ENCODE data around the gene KCNH6.
A peak's percentile ranks its signal among the peaks of the same experiment; 100 is the strongest.

KCNH6 gene

DNA sequence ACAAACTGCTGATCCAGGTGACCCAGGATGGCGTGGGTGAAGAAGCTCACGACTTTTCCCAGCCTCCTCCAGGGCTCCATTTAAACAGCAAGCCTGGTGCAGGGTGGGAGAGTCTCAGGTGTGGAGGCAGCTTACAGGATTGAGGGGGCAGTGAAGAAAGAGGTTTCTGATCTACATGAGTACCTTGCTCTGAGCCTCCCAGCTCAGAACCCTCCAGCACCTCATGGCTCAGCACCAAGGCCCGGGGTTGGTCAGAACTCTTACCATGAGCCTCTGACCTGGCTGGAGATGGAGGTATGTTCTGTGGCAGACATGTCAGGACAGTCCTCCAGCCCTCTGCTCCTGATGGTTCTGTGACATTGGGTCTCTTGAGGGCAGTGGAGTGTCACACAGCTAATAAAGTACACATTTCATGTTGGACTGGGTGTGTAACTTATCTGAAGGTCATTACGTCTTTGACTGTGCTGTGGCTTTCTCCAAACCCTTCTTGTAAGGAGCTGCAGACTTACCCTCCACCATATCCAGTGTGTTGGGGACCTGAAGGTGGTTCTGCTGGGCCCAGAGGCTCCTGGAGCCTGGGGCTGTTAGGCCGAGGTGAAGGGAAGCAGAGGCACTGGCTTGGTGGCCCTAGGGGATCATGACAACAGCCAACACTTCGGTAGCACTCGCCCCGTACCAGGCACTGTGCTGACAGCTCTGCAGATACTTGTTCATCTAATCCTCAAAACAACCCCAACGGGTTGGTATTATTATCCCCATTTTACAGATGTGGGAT lies 23.3 kb downstream of the KCNH6 start:
- H3K9me3 Mint-ChIP-seq: no peaks in the 10 kb centered on the region
- H3K4me1 Mint-ChIP-seq: peaks cover 2% of the 10 kb centered on the region
- TF ChIP-seq, protein P1, sequence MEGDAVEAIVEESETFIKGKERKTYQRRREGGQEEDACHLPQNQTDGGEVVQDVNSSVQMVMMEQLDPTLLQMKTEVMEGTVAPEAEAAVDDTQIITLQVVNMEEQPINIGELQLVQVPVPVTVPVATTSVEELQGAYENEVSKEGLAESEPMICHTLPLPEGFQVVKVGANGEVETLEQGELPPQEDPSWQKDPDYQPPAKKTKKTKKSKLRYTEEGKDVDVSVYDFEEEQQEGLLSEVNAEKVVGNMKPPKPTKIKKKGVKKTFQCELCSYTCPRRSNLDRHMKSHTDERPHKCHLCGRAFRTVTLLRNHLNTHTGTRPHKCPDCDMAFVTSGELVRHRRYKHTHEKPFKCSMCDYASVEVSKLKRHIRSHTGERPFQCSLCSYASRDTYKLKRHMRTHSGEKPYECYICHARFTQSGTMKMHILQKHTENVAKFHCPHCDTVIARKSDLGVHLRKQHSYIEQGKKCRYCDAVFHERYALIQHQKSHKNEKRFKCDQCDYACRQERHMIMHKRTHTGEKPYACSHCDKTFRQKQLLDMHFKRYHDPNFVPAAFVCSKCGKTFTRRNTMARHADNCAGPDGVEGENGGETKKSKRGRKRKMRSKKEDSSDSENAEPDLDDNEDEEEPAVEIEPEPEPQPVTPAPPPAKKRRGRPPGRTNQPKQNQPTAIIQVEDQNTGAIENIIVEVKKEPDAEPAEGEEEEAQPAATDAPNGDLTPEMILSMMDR (IDR thresholded peaks at IDR 0.05; ENCODE audit: unreplicated experiment in 3 of 3): no peak
- H3K27ac Mint-ChIP-seq: no peak overlapping the region
- no peaks in the 10 kb centered on the region for H3K36me3 Mint-ChIP-seq (ENCODE audit: low read depth)
- H3K27me3 Mint-ChIP-seq (ENCODE audit: low read depth): peaks cover 3% of the 10 kb centered on the region
- no peak overlapping the region for H3K4me3 Mint-ChIP-seq

DNA sequence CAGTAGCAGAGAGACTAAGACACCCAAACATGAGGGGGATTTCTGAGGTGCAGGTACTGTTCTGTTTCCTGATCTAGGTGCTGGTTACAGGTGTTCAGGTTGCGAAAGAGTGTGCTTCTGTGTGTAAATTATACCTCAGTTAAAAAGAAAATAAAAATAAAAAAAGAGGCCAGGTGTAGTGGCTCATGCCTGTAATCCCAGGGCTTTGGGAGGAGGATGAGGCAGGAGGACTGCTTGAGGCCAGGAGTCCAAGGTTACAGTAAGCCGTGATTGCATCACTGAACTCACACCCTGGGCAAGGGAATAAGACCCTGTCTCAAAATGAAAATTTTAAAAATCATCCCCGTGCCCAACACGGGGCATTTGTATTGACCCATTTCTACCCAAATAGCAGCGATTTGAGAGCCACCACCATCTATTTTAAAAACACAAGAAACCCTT lies 23.9 kb downstream of the KCNH6 start:
- no peaks in the 10 kb centered on the region for H3K9me3 Mint-ChIP-seq
- peaks cover 8% of the 10 kb centered on the region for H3K4me1 Mint-ChIP-seq
- TF ChIP-seq, protein P1 (IDR thresholded peaks at IDR 0.05; ENCODE audit: unreplicated experiment in 3 of 3): no peak
- H3K27me3 Mint-ChIP-seq (ENCODE audit: low read depth): peaks cover 3% of the 10 kb centered on the region
- H3K36me3 Mint-ChIP-seq (ENCODE audit: low read depth): no peaks in the 10 kb centered on the region
- peak overlapping the region in 1 of 3 experiments; percentile 0 for H3K4me3 Mint-ChIP-seq
- peak overlapping the region in 1 of 3 experiments; percentile 1 for H3K27ac Mint-ChIP-seq

- TF ChIP-seq, protein P1 (IDR thresholded peaks at IDR 0.05; ENCODE audit: unreplicated experiment in 3 of 3): no peak
- H3K4me3 Mint-ChIP-seq: peak overlapping the region; percentile 94 to 98 (median 98)
- peak overlapping the region; percentile 94 to 98 (median 96) for H3K27ac Mint-ChIP-seq
- no peaks in the 10 kb centered on the region for H3K9me3 Mint-ChIP-seq
- peaks cover 23% of the 10 kb centered on the region for H3K4me1 Mint-ChIP-seq
- peaks cover 3% of the 10 kb centered on the region for H3K27me3 Mint-ChIP-seq (ENCODE audit: low read depth)
- no peaks in the 10 kb centered on the region for H3K36me3 Mint-ChIP-seq (ENCODE audit: low read depth)
Observed at GRCh38 chr17:63549289-63549945, 26.3 kb downstream of the KCNH6 start.

DNA sequence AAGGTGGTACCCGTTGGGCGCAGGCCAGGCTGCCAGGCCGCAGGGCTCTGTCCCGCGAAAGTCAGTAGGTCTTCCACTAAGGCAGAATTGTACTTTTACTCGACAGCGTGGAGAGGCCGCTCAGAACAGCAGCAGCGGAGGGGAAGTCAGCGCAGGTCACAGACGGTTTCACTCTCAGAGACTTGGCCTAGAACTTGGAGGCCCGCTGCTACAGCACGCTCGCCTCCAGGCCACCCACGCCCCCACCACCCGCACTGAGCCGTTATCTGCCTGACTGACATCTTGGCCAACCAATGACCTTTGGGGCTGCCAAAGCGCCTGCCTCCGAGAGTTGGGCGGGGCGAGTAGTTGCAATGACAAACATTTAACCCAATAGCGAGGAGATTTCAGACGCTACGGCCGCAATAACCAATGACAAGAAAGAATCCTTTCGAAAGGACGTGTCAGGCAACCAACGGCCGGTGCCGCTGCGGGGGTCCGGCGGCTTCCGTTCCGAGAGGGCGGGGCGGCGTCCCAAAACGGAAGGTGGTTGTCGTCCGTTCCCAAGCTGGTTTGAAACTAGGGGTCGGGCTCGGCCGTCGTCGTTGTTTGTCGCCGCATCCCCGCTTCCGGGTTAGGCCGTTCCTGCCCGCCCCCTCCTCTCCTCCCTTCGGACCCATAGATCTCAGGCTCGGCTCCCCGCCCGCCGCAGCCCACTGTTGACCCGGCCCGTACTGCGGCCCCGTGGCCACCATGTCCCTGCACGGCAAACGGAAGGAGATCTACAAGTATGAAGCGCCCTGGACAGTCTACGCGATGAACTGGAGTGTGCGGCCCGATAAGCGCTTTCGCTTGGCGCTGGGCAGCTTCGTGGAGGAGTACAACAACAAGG lies 27.0 kb downstream of the KCNH6 start, which contains the start of gene DCAF7:
Gene DCAF7 (plus strand): TSS at position 532 of the 871 bp plus-strand sequence. CDS start 201 bp downstream, at position 733.
- Mint-ChIP-seq H3K4me3 (peak within 1 kb of the TSS; percentile 94 to 98 (median 98)), H3K36me3 (ENCODE audit: low read depth) (peaks cover 2% of the 10 kb centered on the region), H3K27me3 (ENCODE audit: low read depth) (peaks cover 3% of the 10 kb centered on the region), H3K9me3 (no peaks in the 10 kb centered on the region), H3K4me1 (peaks cover 26% of the 10 kb centered on the region), H3K27ac (peak within 1 kb of the TSS; percentile 94 to 98 (median 96))
- TF ChIP-seq, protein P1 (IDR thresholded peaks at IDR 0.05; ENCODE audit: unreplicated experiment in 3 of 3): no peak

- TF ChIP-seq, protein P1 (IDR thresholded peaks at IDR 0.05; ENCODE audit: unreplicated experiment in 3 of 3): no peak
- peaks cover 3% of the 10 kb centered on the region for H3K27me3 Mint-ChIP-seq (ENCODE audit: low read depth)
- H3K9me3 Mint-ChIP-seq: no peaks in the 10 kb centered on the region
- H3K4me3 Mint-ChIP-seq: peak overlapping the region; percentile 94 to 98 (median 98)
- peaks cover 26% of the 10 kb centered on the region for H3K4me1 Mint-ChIP-seq
- peaks cover 10% of the 10 kb centered on the region for H3K36me3 Mint-ChIP-seq (ENCODE audit: low read depth)
- peak overlapping the region; percentile 94 to 98 (median 96) for H3K27ac Mint-ChIP-seq
Observed at GRCh38 chr17:63550817-63551639, 27.9 kb downstream of the KCNH6 start.
